ENCODE data around the gene PSMB10.

GRCh38 chr16:67968400-67969253 is 32.0 kb upstream of the PSMB10 start, which contains the start of gene SLC12A4:
- TF ChIP-seq CTCF (IDR thresholded peaks at IDR 0.05) (no peak), POLR2A (IDR thresholded peaks at IDR 0.05) (peak; percentile 38 to 41)
